NCI-H1436 treated with DMSO at 0.1 percent for 48 hours (cell line): ENCODE measurements around the gene DENND4C.
"Not testable (repeated sequence)": the region's sequence is repeated elsewhere in the genome, so short reads cannot be mapped to it uniquely, and the experiment has no call there.

Experiments
- DNase-seq: peaks from one replicate; lab custom pipeline; 2025; lab: John Stamatoyannopoulos, UW

DENND4C gene

GRCh38 chr9:19410195-19410503 lies 179.7 kb downstream of the DENND4C start:
- DNase-seq, result no peak

GRCh38 chr9:19410594-19410993 lies 180.1 kb downstream of the DENND4C start:
- DNase-seq, result no peak

DNA sequence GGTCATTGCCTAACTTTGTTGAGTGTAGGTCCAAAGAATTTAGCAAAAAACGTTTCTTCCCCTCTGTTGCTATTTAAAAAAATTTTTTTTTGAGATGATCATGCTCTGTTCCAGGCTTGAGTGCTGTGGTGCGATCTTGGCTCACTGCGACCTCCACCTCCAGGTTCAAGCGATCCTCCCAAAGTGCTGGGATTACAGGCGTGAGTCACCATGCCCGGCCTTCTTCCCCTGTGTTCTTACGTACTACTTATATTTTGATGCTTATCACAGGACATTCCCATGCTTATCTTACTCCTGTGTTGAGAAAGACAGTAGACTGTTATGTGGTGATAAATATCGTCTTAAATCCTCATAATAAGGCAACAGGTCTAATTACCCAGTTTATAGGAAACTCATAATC lies 180.8 kb downstream of the DENND4C start:
- no peak for DNase-seq

DNA sequence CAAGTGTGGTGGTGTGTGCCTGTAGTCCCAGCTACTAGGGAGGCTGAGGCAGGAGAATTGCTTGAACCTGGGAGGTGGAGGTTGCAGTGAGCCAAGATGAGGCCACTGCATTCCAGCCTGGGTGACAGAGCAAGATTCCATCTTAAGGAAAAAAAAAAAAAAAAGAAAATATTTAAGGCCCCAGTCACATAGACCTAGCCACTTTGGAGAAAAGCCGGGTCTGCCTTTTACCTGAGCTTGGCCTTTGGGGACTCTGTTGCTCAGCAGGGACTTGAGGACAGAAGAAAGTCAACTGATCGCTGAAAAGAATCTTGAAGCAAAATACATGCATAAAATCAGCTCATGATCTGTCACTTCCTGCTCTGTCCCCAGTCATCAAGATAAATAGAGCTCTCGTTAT lies 183.0 kb downstream of the DENND4C start:
- not testable (repeated sequence) for DNase-seq

DNA sequence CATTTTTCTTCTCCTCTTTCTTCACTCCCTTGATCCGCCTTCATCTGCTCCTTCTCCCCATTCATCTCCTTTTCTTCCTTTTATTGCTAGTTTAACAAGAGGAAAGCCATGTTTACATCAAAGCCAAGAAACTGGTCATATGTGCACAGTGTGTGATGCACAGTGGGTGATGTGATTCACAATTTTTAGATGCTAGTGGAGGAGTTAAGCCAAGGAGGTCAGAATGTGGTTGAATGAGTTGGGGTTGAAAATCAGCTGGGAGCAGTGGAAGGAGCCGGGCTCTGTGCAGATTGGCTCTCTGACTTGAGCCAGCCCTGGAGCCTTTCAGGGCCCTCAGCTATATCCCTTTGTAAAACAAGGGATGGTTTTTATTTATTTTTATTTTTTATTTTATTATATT lies 185.7 kb downstream of the DENND4C start:
- DNase-seq, result no peak

DNA sequence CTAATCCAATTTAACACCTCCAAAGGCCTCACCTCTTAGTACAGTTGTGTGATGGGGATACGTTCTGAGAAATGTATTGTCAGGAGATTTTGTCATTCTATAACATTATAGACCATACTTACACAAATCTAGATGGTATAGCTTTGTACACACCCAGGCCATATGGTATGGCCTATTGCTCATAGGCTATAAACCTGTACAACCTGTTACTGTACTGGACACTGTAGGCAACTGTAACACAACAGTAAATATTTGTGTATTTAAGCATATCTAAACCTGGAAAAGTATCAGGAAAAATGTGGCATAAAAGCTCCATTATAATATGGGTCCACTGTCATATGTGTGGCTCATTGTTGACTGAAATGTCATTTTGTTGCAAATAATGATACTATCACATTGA lies 190.4 kb downstream of the DENND4C start:
- DNase-seq, result no peak
